BJ (cell line): Measurements from ENCODE around the gene HEXA. TPM values are rescaled to one million over a fixed set of nuclear protein-coding genes. Genes with fewer than 3 reads are reported as not detected.

Source experiments
- CTCF ChIA-PET: fragments of 350-600 bp; formaldehyde crosslinking; extraction: SDS; loops from one replicate; lab custom pipeline; 2021; ENCODE audit warnings: antibody characterized with exemption, inconsistent platforms; lab: Yijun Ruan, JAX
- POLR2A ChIA-PET: fragments of 300-600 bp; sonication (Branson Sonifier 250); formaldehyde crosslinking; extraction: SDS; loops from one replicate; lab custom pipeline; 2021; ENCODE audit warnings: antibody characterized with exemption; lab: Charles Lee
- DNase-seq: peaks from one replicate; pipeline ENCODE4 v3.0.0-alpha.2; 2011; ENCODE audit warnings: low read depth
- H3K27me3 ChIP-seq: 2 replicates; pipeline ENCODE4 v1.6.0; 2011; ENCODE audit warnings: low read length; ENCODE audit not compliant: control insufficient read depth, insufficient read depth
- H3K36me3 ChIP-seq: 2 replicates; pipeline ENCODE4 v1.5.1; 2011; ENCODE audit warnings: low read length; ENCODE audit not compliant: control insufficient read depth, insufficient read depth
- H3K4me3 ChIP-seq: 2 replicates; pipeline ENCODE4 v1.5.1; 2011; ENCODE audit warnings: low read depth, mild to moderate bottlenecking, control low read depth, low read length
- CTCF ChIP-seq: IDR thresholded peaks from 2 replicates; pipeline ENCODE4 v1.5.1; 2011; ENCODE audit warnings: low read depth, mild to moderate bottlenecking, control low read depth, inconsistent platforms, low read length, moderate library complexity; ENCODE audit not compliant: insufficient read depth
- polyA plus RNA-seq: library from polyadenylated mRNA; depleted of rRNA; stranded (reverse); fragments of >200 nt; gene quantifications from 2 replicates; pipeline ENCODE4 v1.2.3, GENCODE V29; 2011

Gene HEXA
- polyA plus RNA-seq, 1 experiment = 272 TPM

DNA sequence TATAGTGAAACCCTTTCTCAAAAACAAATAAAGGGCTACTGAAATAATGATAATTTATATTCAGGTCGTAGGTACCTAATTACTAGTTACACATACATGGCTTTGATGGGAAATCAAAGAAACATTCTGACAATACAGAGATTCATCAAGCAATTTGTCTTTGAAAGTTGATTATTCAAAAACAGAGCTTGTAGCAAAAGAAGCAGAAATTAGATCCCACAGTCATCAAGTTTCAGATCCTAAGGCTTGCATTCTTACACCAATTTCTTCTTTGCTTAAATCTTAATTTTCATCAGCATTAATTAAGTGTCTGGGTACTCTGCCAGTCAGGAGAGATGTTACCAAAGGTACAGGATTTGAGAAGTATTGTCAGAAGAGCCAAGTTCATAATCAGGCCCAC, 1.5 kb upstream of the HEXA start:
- CTCF ChIA-PET = no interaction called here
- H3K36me3 ChIP-seq = no peaks in the 10 kb centered on the region
- H3K4me3 ChIP-seq = no peak overlapping the region
- no peak for DNase-seq
- TF ChIP-seq CTCF = no peak
- POLR2A ChIA-PET = interaction anchor here (0.6 kb wide), 1 partner anchor 16 kb away, joined by 6 read pairs; no protein-coding TSS in a partner anchor
- no peaks in the 10 kb centered on the region; the same call in 1 of the 2 replicates for H3K27me3 ChIP-seq

DNA sequence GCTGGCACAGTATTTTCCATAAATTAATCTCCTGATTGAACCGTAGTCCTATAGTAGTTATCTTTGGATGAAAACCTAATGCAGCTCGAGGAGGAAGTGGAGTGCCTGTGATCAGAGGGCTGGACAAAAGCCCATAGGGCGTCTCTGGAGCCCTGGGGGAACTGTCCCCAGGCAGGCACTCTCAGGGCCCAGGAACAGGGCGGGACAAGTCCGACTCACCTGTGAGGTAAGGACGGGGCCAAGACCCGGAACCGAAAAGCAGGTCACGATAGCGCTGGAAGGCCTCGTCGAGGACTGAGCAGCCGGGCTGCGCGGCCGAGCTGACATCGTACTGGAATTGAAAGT, 341 bp downstream of the HEXA start:
- POLR2A ChIA-PET = no interaction called here
- CTCF ChIA-PET = interaction anchor here (0.6 to 1.2 kb wide), 3 partner anchors 20 to 409 kb away, joined by 3 read pairs; no protein-coding TSS in a partner anchor
- no peak for DNase-seq
- peak overlapping the region; percentile 80 for H3K4me3 ChIP-seq
- H3K27me3 ChIP-seq = no peaks in the 10 kb centered on the region; the same call in 1 of the 2 replicates
- TF ChIP-seq CTCF = no peak
- no peaks in the 10 kb centered on the region for H3K36me3 ChIP-seq

GRCh38 chr15:72372361-72372760, 3.5 kb downstream of the HEXA start:
- no peak for TF ChIP-seq CTCF
- CTCF ChIA-PET = interaction anchor here (1.9 kb wide), 1 partner anchor 12 kb away, joined by 4 read pairs; no protein-coding TSS in a partner anchor

GRCh38 chr15:72369964-72370363, 5.8 kb downstream of the HEXA start:
- H3K27me3 ChIP-seq = no peaks in the 10 kb centered on the region
- no peak overlapping the region for H3K4me3 ChIP-seq
- no peak for DNase-seq
- ChIA-PET CTCF (interaction anchor here (1.0 to 1.6 kb wide), 2 partner anchors 9 to 12 kb away, joined by 3 to 6 read pairs; no protein-coding TSS in a partner anchor), POLR2A (no interaction called here)
- H3K36me3 ChIP-seq = no peaks in the 10 kb centered on the region
- no peak for TF ChIP-seq CTCF

More at GRCh38 chr15:72372361-72372760, 3.5 kb downstream of the HEXA start:
- Histone ChIP-seq H3K4me3 (no peak overlapping the region), H3K36me3 (no peaks in the 10 kb centered on the region), H3K27me3 (no peaks in the 10 kb centered on the region)
- POLR2A ChIA-PET = no interaction called here
- no peak for DNase-seq

GRCh38 chr15:72368899-72369298, 6.9 kb downstream of the HEXA start:
- no peaks in the 10 kb centered on the region for H3K27me3 ChIP-seq
- DNase-seq = no peak
- CTCF ChIA-PET = interaction anchor here (1.5 kb wide), 1 partner anchor 231 kb away, joined by 4 read pairs; no protein-coding TSS in a partner anchor
- POLR2A ChIA-PET = no interaction called here
- TF ChIP-seq CTCF = no peak
- H3K4me3 ChIP-seq = no peak overlapping the region
- H3K36me3 ChIP-seq = no peaks in the 10 kb centered on the region
